Adrenal gland (tissue), 12 donors: ENCODE measurements around the gene SLC37A1. TPM values are rescaled to one million over a fixed set of nuclear protein-coding genes. Genes with fewer than 3 reads are reported as not detected.

Experiments
- DNase-seq, 7 donors: peaks; one replicate each; pipeline ENCODE4 v3.0.0-alpha.2; 2019 to 2020
- H3K27ac ChIP-seq, 5 donors: fragments of 200-600 bp; sonication (generic) in 4 of 5; 1 replicate in 3 of 5; 2 replicates in 2 of 5; pipeline versions ENCODE4 v1.5.1 to v1.8.0; 2016 to 2020; ENCODE audit warnings: mild to moderate bottlenecking in 1 of 5
- H3K27me3 ChIP-seq: fragments of 200-600 bp; 2 replicates; pipeline ENCODE4 v1.8.0; 2021
- H3K36me3 ChIP-seq, 2 donors: fragments of 200-600 bp; replicated peaks in 1 of 2; 1 replicate in 1 of 2; 2 replicates in 1 of 2; pipeline versions ENCODE4 v1.5.1 to v1.8.0; 2018 to 2022
- H3K4me1 ChIP-seq, 2 donors: fragments of 200-600 bp; replicated peaks in 1 of 2; 1 replicate in 1 of 2; 2 replicates in 1 of 2; pipeline versions ENCODE4 v1.5.1 to v1.8.0; 2018 to 2021
- H3K4me3 ChIP-seq, 4 donors: fragments of 200-600 bp; sonication (generic) in 3 of 4; one replicate each; pipeline ENCODE4 v1.5.1; 2016 to 2018
- H3K9me3 ChIP-seq, 3 donors: fragments of 200-600 bp; sonication (generic) in 1 of 3; replicated peaks in 1 of 3; 1 replicate in 2 of 3; 2 replicates in 1 of 3; pipeline versions ENCODE4 v1.5.1 to v1.8.0; 2016 to 2021
- POLR2A ChIP-seq, 2 donors: fragments of 450-650 bp; IDR thresholded peaks; one replicate each; pipeline ENCODE4 v1.6.1; 2017; ENCODE audit warnings: antibody characterized with exemption in 2 of 2, mild to moderate bottlenecking in 2 of 2, moderate library complexity in 1 of 2
- WGBS, 4 donors: extraction: QIAGEN DNeasy Blood & Tissue Kit in 2 of 4; methylation state at CpG; one replicate each; pipeline versions ENCODE4 v1.1.5 to v1.1.7; 2013 to 2017; 5-methylcytosine and 5-hydroxymethylcytosine counted together
- intact Hi-C, 2 donors: fragments of 100-400 bp; cut with DNase I; formaldehyde crosslinking; loops; one replicate each; pipeline versions ENCODE4 v1.14.1 to v1.15.0; 2022 to 2023
- polyA plus RNA-seq, 3 donors: library from polyadenylated mRNA; stranded (reverse); fragments of 200-250 nt in 2 of 3; fragments of 350-450 nt in 1 of 3; fragmentation: Illumina TruSeq in 1 of 3; extraction: RNeasy Lipid Tissue Mini Kit (QIAGEN cat#74804) in 1 of 3; gene quantifications; one replicate each; pipeline ENCODE4 v1.2.3, GENCODE V29; 2013 to 2014
- total RNA-seq, 9 donors: library from RNA; depleted of rRNA in 4 of 9; stranded (reverse); fragments of >200 nt in 4 of 9; fragments of 120-200 nt in 1 of 9; fragmentation: NEBNext Ultra II Directional in 1 of 9; extraction: Animal tissue kit (Norgen Biotek cat#: 25700) in 1 of 9; gene quantifications; one replicate each; pipeline versions ENCODE4 v1.1.0 to v1.2.4, GENCODE V29; 2013 to 2023
- TF ChIP-seq, protein P1 (sequence below), 6 experiments: fragments of 450-650 bp in 4 of 6; fragments of 200-600 bp in 2 of 6; sonication (generic) in 1 of 6; IDR thresholded peaks; 1 replicate in 5 of 6; 2 replicates in 1 of 6; pipeline versions ENCODE4 v1.5.1 to v1.8.0; 2016 to 2021; ENCODE audit warnings: antibody characterized with exemption in 6 of 6, mild to moderate bottlenecking in 2 of 6, moderate library complexity in 1 of 6
- donor health status: healthy with polysubstance abuse.
- donor health status: Bipolar disorder and iron deficiency.
- donor health status: DM: yes; HTN: yes; CAD: no.
- donor health status: DM: no; HTN: no; CAD: no.
- donor health status: DM: no; HTN: no; CAD: no.
- donor health status: DM: yes; HTN: yes; CAD: no.

SLC37A1 gene
- total and polyA plus RNA-seq, 12 donors, result 4.8 to 27.2 (median 16.3) TPM

- WGBS, 4 donors, result 92 to 97% (median 95%) methylated on average over 8 of the region's 8 CpGs
- peak in 2 of 7 donors; percentile 8 to 12 for DNase-seq
- TF ChIP-seq, protein P1, sequence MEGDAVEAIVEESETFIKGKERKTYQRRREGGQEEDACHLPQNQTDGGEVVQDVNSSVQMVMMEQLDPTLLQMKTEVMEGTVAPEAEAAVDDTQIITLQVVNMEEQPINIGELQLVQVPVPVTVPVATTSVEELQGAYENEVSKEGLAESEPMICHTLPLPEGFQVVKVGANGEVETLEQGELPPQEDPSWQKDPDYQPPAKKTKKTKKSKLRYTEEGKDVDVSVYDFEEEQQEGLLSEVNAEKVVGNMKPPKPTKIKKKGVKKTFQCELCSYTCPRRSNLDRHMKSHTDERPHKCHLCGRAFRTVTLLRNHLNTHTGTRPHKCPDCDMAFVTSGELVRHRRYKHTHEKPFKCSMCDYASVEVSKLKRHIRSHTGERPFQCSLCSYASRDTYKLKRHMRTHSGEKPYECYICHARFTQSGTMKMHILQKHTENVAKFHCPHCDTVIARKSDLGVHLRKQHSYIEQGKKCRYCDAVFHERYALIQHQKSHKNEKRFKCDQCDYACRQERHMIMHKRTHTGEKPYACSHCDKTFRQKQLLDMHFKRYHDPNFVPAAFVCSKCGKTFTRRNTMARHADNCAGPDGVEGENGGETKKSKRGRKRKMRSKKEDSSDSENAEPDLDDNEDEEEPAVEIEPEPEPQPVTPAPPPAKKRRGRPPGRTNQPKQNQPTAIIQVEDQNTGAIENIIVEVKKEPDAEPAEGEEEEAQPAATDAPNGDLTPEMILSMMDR (IDR thresholded peaks at IDR 0.05), result no peak
- no peak for TF ChIP-seq POLR2A (IDR thresholded peaks at IDR 0.05)
- no peak overlapping the region for H3K4me3 ChIP-seq
- H3K27ac ChIP-seq, result no peak overlapping the region
- H3K9me3 ChIP-seq, result no peaks in the 10 kb centered on the region
- peaks cover 0 to 41% of the 10 kb centered on the region in 2 donors for H3K36me3 ChIP-seq
- H3K4me1 ChIP-seq, result no peaks in the 10 kb centered on the region
- intact Hi-C loops, result no loop called here
- no peaks in the 10 kb centered on the region for H3K27me3 ChIP-seq
Measured at GRCh38 chr21:42560517-42561179, 47.0 kb downstream of the SLC37A1 start.

GRCh38 chr21:42561762-42562650 is 48.4 kb downstream of the SLC37A1 start:
- Histone ChIP-seq H3K4me1 (no peaks in the 10 kb centered on the region), H3K4me3 (no peak overlapping the region), H3K27ac (no peak overlapping the region), H3K27me3 (no peaks in the 10 kb centered on the region), H3K36me3 (peaks cover 0 to 43% of the 10 kb centered on the region in 2 donors), H3K9me3 (no peaks in the 10 kb centered on the region)
- TF ChIP-seq, protein P1 (IDR thresholded peaks at IDR 0.05), result no peak
- TF ChIP-seq POLR2A (IDR thresholded peaks at IDR 0.05), result no peak
- intact Hi-C loops, result no loop called here
- DNase-seq, result peak in 1 of 7 donors; percentile 9
- WGBS, 4 donors, result 84 to 88% (median 85%) methylated on average over 23 of the region's 23 CpGs

- Histone ChIP-seq H3K27ac (no peak overlapping the region), H3K4me1 (no peaks in the 10 kb centered on the region), H3K4me3 (no peak overlapping the region), H3K27me3 (no peaks in the 10 kb centered on the region), H3K36me3 (peaks cover 0 to 47% of the 10 kb centered on the region in 2 donors), H3K9me3 (no peaks in the 10 kb centered on the region)
- TF ChIP-seq, protein P1 (IDR thresholded peaks at IDR 0.05), result no peak
- TF ChIP-seq POLR2A (IDR thresholded peaks at IDR 0.05), result no peak
- intact Hi-C loops, result no loop called here
- WGBS, 4 donors, result 82 to 92% (median 89%) methylated on average over 8 of the region's 8 CpGs
- peak in 2 of 7 donors; percentile 5 to 12 for DNase-seq
Measured at GRCh38 chr21:42562816-42563215, 49.2 kb downstream of the SLC37A1 start.

DNA sequence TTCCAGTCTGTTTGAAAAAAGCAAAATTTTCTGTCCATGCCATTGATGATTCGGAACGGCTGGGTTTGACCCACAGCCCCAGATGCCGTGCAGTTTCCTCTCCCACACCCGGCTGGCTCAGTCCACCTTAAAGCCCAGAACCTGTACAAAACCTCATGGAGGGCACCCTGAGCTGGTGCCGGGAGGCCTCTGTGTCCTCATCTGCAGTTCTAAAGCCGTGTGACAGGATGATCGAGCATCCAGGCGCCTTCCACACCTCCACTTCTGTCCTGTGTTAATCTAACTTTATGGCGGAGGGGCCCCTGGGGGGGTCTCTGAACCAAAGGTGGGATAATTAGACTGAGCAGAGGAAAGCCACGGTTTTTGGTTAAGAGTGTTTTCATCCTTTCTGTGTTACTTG is 49.6 kb downstream of the SLC37A1 start:
- no peaks in the 10 kb centered on the region for H3K9me3 ChIP-seq
- TF ChIP-seq, protein P1 (IDR thresholded peaks at IDR 0.05), result no peak
- TF ChIP-seq POLR2A (IDR thresholded peaks at IDR 0.05), result no peak
- peaks cover 0 to 50% of the 10 kb centered on the region in 2 donors for H3K36me3 ChIP-seq
- H3K4me3 ChIP-seq, result no peak overlapping the region
- 87 to 94% (median 92%) methylated on average over 9 to 10 of the region's 10 CpGs for WGBS, 4 donors
- no peaks in the 10 kb centered on the region for H3K4me1 ChIP-seq
- H3K27me3 ChIP-seq, result no peaks in the 10 kb centered on the region
- peak in 2 of 7 donors; percentile 6 to 15 for DNase-seq
- no peak overlapping the region for H3K27ac ChIP-seq
- intact Hi-C loops, result no loop called here
